ENCODE results near the gene ZNF217. TPM values are rescaled to one million over a fixed set of nuclear protein-coding genes. Genes with fewer than 3 reads are reported as not detected.
A peak's percentile ranks its signal among the peaks of the same experiment; 100 is the strongest.

Gene ZNF217
- total and polyA plus RNA-seq, 2 donors (not counting 3 experiments of a cell fraction or from before 2014, with no cell fraction given) = 5.8 to 31.7 TPM

DNA sequence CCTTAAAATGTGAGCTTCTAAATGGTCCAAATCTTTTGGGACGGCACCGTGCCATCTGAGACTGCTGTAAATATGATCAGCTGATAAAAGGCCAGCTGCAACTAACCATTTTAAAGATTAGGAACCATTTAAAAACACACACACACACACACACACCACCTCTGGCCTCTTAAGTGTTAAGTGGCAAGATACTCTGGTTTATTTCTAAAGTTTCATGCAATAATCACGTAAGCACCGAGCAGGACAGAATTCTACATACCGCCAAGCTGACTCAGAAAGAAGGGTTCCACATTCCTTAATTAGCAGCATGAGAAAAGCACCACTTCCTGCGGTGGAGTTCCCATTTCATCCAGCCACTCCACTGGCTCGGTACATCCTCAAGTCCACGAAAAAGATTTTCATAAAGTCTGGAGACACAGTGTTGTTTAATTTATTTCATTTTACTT is 17.8 kb upstream of the ZNF217 start:
- no peaks in the 10 kb centered on the region for H3K9me1 ChIP-seq (replicated peaks; ENCODE audit: control insufficient read depth, extremely low read depth, insufficient read depth, low read length)
- TF ChIP-seq JUN (IDR thresholded peaks at IDR 0.05; ENCODE audit: borderline replicate concordance, insufficient read depth, insufficient read length, low read depth) (peak; percentile 52), EZH2 (IDR thresholded peaks at IDR 0.05; ENCODE audit: borderline replicate concordance, low read depth, low read length, severe bottlenecking) (no peak), GATA2 (IDR thresholded peaks at IDR 0.05; ENCODE audit: insufficient read depth, insufficient read length, low read depth, low read length) (no peak), POLR2AphosphoS5 (IDR thresholded peaks at IDR 0.05; ENCODE audit: insufficient read depth, low read depth, low read length) (peak; percentile 22), FOS (IDR thresholded peaks at IDR 0.05; ENCODE audit: borderline replicate concordance, insufficient read depth, low read length) (peak; percentile 34), POLR2A (IDR thresholded peaks at IDR 0.05; ENCODE audit: low read depth, low read length) (no peak), MYC (IDR thresholded peaks at IDR 0.05; ENCODE audit: low read depth, low read length) (no peak)
- TF ChIP-seq, protein P1, sequence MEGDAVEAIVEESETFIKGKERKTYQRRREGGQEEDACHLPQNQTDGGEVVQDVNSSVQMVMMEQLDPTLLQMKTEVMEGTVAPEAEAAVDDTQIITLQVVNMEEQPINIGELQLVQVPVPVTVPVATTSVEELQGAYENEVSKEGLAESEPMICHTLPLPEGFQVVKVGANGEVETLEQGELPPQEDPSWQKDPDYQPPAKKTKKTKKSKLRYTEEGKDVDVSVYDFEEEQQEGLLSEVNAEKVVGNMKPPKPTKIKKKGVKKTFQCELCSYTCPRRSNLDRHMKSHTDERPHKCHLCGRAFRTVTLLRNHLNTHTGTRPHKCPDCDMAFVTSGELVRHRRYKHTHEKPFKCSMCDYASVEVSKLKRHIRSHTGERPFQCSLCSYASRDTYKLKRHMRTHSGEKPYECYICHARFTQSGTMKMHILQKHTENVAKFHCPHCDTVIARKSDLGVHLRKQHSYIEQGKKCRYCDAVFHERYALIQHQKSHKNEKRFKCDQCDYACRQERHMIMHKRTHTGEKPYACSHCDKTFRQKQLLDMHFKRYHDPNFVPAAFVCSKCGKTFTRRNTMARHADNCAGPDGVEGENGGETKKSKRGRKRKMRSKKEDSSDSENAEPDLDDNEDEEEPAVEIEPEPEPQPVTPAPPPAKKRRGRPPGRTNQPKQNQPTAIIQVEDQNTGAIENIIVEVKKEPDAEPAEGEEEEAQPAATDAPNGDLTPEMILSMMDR (IDR thresholded peaks at IDR 0.05; ENCODE audit: extremely low read depth in 1 of 2, insufficient read depth in 1 of 2, low read depth in 1 of 2, low read length in 2 of 2) = no peak
- dilution Hi-C loops (cut with MboI; ENCODE audit: extremely low pct_ligation_motif_present, low sequenced_read_pairs) = no loop called here

More for the DNA sequence above, 17.8 kb upstream of the ZNF217 start:
- no peak overlapping the region for H3K4me3 ChIP-seq (replicated peaks in 1 of 3; ENCODE audit: insufficient read depth in 1 of 3, low read depth in 1 of 3, low read length in 3 of 3)
- H3K27me3 ChIP-seq (ENCODE audit: control insufficient read depth in 2 of 2, insufficient read depth in 2 of 2, low read length in 2 of 2) = no peaks in the 10 kb centered on the region
- no peaks in the 10 kb centered on the region for H4K20me1 ChIP-seq (replicated peaks; ENCODE audit: control insufficient read depth, extremely low read depth, insufficient read depth, low read length)
- H3K9me3 ChIP-seq (replicated peaks; ENCODE audit: control insufficient read depth, insufficient read depth, low read length) = no peaks in the 10 kb centered on the region
- no TSS peak for BruUV-seq (replicated peaks)
- H3K79me2 ChIP-seq (ENCODE audit: control insufficient read depth, insufficient read depth, low read length) = no peaks in the 10 kb centered on the region
- POLR2A ChIA-PET = no interaction called here
- CTCF ChIA-PET = interaction anchor here (1.0 to 1.7 kb wide), 4 partner anchors 10 to 290 kb away, joined by 3 to 7 read pairs (median 5); no protein-coding TSS in a partner anchor
- H3K27ac ChIP-seq (ENCODE audit: insufficient read depth, low read depth, low read length) = peak overlapping the region; percentile 48
- H3K9ac ChIP-seq (replicated peaks; ENCODE audit: extremely low read depth, insufficient read depth, low read length) = peak overlapping the region; percentile 43
- peak; percentile 63 for DNase-seq (ENCODE audit: low read depth, low spot score)
- H3K4me2 ChIP-seq (ENCODE audit: insufficient read depth, low read length) = peak overlapping the region; percentile 62
- H3K36me3 ChIP-seq (ENCODE audit: control insufficient read depth in 2 of 2, extremely low read depth in 1 of 2, insufficient read depth in 2 of 2, low read length in 2 of 2) = no peaks in the 10 kb centered on the region
- peak overlapping the region; percentile 72 for H2AFZ ChIP-seq (ENCODE audit: low read depth, low read length)
- peaks cover 23% of the 10 kb centered on the region for H3K4me1 ChIP-seq (ENCODE audit: control insufficient read depth, extremely low read depth, insufficient read depth, low read length)
- intact Hi-C loops (cut with micrococcal nuclease) = no loop called here
- peak; percentile 83 for FAIRE-seq

Measured in endothelial cell of umbilical vein (primary cell).